NCI-H1092 (cell line): ENCODE results near the gene HTN3.
"Not testable (repeated sequence)": the region's sequence is repeated elsewhere in the genome, so short reads cannot be mapped to it uniquely, and the experiment has no call there.

Experiments used
- DNase-seq: peaks from one replicate; lab custom pipeline; 2025; lab: John Stamatoyannopoulos, UW

HTN3 gene

DNA sequence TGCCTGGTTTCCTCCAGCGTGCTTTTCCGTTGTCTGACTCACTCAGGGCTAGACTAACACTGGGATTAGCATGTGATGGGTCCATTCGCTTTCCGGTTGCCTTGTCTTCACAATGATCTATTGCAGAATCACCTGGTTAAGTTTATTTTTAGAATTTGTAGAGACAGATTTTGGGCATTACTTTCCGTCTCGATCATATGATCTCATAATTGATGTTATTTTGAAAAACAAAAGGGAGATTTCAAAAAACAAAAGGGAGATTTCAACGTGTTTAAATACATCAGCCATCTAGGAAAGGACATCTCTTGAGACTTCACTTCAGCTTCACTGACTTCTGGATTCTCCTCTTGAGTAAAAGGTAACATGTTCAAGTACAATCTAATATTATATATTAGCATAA lies at the start of gene HTN3:
Gene HTN3, plus strand, starts transcription at position 301 of the 400 bp plus-strand sequence. CDS start 2,282 bp downstream, outside the sequence.
- DNase-seq = not testable (repeated sequence)

DNA sequence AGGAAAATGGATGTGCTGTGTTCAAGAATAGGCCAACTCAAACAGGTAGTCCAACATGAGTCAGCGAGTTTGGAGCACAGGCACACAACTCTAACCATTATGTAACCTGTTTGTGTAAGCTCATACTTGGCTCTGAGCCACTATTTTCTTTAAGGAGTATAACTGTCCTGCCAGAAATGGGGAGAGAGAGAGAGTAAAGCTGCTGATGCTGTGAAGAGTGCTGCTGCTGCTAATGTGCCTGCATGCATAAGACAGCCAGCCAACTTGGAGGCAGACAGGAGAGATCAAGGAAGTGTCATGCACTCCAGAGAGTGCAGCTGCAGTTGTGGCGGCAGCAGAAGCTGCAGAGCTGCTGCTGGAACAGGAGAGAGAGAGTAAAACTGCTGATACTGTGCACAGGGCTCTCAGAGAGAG lies 44.2 kb upstream of the HTN3 start:
- no peak for DNase-seq

DNA sequence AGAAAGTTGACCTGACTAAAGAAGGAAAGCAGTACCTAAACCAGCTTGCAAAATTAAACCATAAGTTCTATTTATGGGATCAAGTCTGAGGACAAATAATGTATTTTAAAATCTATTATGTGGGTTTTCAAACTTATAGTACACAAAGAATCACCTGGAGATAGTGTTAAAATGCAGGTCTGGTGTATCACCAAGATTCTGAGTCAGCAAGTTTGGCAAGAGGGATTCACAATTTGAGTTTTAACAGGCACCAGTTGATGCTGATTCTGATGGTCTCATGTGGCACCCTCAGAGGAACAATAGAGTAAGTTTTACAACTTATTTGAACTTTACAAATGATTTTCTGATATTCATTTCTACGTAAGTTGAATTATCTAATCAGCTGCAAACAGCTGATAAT lies 41.6 kb upstream of the HTN3 start:
- DNase-seq = no peak

DNA sequence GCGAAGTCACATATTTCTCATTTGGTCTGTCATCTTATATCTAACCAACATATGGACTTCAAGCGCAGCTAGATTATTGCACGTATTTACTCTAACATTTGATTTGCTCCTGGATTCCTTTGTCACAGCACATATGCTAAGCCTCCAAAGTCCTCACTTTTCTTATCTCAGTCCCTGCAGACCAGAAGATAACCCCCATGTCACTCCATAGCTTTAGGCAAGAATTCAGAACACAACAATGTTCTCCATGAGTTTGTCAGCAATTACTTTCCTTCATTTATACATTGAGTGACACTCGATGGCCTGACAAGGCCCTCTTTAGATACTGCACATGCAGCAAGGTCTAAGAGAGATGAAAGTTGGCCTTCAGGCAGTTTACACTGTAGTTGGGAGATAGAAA lies 37.2 kb upstream of the HTN3 start:
- DNase-seq = no peak

DNA sequence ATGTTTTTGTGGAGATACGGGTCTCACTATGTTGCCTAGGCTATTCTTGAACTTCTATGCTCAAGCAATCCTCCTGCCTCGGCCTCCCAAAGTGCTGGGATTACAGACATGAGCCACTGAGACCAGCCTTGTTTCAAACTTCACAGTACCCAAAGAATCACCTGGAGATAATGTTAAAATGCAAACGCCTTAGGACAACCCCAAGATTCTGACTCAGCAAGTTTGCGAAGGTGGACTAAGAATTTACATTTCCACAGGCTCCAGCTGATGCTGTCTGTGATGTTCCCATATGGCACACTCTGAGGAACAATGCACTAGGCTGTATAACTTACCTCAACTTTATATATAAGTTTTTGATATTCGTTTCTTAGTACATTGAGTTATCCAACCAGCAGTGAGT lies 33.5 kb upstream of the HTN3 start:
- no peak for DNase-seq

DNA sequence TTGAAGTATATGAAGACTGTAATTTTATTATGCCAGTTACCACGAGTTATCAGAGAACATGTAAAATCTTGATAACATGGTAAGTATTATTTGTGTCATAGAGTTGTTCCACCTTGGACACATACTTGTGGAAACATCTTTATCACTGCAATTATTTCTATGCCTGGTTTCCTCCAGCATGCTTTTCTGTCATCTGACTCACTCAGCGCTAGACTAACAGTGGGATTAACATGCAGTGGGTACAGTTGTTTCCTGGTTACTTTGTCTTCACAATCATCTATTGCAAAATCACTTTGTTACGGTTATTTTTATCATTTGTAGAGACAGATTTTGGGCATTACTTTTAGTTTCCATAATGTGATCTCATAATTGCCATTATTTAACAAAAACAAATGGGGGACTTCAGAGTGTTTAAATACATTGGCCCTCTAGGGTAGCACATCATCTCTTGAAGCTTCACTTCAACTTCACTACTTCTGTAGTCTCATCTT lies 32.7 kb upstream of the HTN3 start, which contains the start of gene STATH:
Gene STATH, plus strand, starts transcription at position 441 of the 491 bp plus-strand sequence. CDS start 2,472 bp downstream, outside the sequence.
- no peak for DNase-seq

DNA sequence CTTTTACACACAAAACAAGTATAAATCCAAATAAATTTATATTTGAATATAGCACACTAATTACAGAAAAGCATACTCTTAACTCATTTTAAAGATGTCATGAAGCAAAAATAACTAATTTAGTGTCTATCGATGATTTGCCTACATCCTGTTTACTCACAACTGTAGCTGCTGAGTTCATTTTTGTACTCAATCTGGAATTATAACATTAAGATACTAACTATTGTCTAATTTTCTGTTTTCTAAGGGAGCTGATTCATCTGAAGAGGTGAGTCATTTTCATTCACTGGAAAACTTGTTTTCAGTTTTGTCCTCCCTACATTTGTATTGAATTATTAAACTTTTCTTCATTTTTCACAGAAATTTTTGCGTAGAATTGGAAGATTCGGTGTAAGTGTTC lies 28.8 kb upstream of the HTN3 start:
- DNase-seq = no peak

DNA sequence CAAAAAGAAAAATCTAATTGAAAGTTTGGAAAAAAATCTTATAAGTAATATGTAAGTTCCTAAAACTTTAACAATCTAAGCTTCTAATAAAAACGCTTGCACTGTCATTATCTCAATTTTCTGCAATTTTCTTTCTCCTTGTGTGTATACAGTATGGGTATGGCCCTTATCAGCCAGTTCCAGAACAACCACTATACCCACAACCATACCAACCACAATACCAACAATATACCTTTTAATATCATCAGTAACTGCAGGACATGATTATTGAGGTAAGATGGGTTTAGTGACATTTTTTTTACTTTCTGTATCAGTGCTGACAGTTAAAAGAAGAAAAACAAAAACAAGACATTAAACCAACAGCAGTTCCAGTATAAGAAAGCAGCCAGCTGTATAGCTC lies 27.5 kb upstream of the HTN3 start:
- no peak for DNase-seq

DNA sequence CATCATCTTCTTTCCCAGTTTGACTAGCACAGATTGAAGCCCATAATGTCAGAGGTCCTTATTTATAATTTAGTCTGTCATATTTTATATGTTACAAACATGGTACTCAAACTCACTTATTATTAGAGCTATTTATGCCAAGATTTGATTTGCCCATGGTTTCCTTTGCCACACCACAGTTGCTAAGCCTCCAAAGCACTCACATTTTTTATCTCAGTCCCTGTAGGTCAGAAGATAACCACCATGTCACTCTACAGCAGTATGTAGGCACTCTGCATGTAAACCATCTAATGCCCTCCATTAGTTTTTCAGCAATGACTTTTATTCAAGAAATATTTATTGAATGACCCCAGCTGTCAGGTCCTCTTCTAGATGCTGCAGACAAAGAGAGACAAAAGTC lies 25.8 kb upstream of the HTN3 start:
- DNase-seq = no peak

DNA sequence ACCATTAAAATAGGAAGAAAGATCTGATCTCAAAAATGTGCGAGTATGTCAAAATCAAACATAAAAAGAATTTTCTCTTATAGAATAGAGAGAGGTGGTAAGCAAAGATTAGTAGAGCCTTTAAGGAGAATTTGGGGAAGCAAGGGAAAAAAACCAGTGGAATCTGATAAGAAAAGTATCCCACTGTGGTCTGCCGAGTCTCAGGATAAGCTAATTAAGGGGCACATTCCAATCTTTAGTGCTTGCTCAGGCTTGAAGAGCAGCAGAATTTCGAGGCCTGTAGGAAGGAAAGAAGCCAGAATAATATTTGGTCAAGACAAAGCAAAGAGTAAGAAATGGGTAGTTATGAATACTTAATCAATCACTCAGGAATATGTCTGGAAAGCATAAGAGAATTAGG lies 19.5 kb upstream of the HTN3 start:
- no peak for DNase-seq

DNA sequence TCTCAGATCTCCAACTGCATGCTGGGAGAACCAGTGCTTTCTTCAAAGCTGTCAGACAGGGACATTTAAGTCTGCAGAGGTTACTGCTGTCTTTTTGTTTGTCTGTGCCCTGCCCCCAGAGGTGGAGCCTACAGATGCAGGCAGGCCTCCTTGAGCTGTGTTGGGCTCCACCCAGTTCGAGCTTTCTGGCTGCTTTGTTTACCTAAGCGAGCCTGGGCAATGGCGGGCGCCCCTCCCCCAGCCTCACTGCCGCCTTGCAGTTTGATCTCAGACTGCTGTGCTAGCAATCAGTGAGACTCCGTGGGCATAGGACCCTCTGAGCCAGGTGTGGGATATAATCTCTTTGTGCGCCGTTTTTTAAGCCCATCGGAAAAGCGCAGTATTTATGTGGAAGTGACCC lies 9.3 kb upstream of the HTN3 start:
- not testable (repeated sequence) for DNase-seq

DNA sequence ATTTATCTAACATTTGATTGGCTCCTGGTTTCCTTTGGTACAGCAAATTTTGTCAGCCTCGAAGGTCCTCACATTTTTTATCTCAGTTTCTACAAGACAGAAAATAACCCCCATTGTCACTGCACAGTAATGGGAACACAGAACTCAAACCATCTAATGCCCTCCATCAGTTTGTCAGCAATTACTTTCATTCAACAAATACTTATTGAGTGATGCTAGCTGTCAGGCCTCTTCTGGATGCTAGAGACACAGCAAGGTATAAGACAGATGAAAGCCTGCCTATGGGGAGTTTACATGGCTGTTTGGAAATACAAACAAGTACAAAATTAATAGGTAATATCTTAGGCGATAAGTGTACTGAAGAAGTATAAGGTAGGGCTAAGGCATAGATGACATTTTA lies 5.0 kb upstream of the HTN3 start:
- no peak for DNase-seq

DNA sequence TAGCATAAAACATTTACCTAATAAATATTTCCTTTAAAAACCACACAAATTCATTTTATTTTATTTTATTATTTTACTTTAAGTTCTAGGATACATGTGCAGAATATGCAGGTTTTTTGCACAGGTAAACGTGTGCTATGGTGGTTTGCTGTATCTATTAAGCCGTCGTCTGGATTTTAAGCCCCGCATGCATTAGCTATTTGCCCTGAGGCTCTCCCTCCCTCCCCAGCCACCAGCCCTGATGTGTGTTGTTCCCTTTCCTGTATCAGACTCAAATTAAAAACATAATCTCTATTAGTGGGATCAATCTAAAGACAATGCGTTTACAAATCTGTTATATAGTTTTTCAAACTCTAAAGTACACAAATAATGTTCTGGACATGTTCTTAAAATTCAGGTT lies 1.2 kb upstream of the HTN3 start:
- no peak for DNase-seq

DNA sequence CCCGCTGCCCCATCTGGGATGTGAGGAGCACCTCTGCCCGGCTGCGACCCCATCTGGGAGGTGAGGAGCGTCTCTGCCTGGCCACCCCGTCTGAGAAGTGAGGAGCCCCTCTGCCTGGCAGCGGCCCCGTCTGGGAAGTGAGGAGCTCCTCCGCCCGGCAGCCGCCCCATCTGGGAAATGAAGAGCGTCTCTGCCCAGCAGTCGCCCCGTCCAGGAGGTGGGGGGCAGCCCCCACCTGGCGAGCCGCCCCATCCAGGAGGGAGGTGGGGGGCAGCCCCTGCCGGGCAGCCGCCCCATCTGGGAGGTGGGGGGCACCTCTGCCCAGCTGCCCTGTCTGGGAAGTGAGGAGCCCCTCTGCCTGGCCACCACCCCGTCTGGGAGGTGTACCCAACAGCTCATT lies 9.3 kb downstream of the HTN3 start:
- not testable (repeated sequence) for DNase-seq

DNA sequence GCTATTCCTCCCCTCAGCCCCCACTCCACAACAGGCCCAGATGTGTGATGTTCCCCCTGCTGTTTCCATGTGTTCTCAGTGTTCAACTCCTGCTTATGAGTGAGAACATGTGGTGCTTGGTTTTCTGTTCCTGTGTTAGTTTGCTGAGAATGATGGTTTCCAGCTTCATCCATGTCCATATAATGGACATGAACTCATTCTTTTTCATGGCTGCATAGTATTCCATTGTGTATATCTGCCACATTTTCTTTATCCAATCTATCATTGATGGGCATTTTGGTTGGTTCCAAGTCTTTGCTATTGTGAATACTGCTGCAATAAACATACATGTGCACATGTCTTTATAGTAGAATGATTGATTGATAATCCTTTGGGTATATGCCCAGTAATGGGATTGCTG lies 11.7 kb downstream of the HTN3 start:
- DNase-seq = not testable (repeated sequence)

DNA sequence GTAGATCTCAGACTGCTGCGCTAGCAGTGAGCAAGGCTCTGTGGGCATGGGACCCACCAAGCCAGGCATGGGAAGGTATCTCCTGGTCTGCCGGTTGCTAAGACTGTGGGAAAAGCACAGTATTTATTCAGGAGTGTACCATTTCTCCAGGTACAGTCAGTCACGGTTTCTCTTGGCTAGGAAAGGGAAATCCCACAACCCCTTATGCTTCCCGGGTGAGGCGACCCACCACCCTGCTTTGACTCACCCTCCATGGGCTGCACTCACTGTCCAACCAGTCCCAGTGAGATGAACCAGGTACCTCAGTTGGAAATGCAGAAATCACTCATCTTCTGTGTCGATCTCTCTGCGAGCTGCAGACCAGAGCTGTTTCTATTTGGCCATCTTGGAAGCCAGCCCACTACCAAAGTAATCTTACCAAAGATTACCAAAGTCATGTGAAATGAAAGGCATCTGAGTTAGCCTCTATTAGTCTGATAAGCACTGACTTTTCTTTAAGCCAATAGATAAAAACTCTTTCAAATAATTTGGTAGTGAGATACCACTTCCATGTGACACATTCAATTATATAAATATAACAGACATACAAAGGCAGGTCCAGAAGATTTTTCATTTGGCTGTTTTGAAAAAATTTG lies 13.5 kb downstream of the HTN3 start:
- DNase-seq = no peak

DNA sequence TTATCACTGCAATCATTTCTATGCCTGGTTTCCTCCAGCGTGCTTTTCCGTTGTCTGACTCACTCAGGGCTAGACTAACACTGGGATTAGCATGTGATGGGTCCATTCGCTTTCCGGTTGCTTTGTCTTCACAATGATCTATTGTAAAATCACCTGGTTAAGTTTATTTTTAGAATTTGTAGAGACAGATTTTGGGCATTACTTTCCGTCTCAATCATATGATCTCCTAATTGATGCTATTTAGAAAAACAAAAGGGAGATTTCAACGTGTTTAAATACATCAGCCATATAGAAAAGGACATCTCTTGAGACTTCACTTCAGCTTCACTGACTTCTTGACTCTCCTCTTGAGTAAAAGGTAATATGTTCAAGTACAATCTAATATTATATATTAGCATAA lies 21.9 kb downstream of the HTN3 start, which contains the start of gene HTN1:
Gene HTN1, plus strand, starts transcription at position 301 of the 400 bp plus-strand sequence. CDS start 2,639 bp downstream, outside the sequence.
- not testable (repeated sequence) for DNase-seq

DNA sequence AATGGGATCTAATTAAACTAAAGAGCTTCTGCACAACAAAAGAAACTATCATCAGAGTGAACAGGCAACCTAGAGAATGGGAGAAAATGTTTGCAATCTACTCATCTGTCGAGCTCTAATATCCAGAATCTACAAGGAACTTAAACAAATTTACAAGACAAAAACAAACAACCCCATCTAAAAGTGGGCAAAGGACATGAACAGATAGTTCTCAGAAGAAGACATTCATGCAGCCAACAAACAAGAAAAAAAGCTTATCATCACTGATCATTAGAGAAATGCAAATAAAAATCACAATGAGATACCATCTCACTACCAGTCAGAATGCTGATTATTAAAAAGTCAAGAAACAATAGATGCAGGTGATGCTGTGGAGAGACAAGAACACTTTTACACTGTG lies 28.3 kb downstream of the HTN3 start:
- not testable (repeated sequence) for DNase-seq

DNA sequence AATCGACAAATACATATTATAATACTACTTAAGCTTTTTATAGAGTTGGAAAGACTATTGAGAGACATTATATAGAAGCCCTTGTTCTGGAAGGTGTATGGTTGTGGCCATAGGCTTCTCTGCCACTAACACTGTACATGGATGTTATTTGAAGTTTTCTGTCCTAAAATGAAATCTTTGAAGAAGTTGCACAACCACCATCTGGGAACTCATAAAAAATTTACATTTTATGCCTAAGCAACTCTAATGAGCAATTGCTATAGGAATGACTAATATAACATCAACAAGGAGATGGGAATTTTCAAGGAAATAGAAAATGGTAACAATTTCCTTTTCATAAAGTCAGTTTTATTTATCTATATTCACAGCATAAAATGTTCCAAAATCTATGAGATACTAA lies 29.4 kb downstream of the HTN3 start:
- no peak for DNase-seq

DNA sequence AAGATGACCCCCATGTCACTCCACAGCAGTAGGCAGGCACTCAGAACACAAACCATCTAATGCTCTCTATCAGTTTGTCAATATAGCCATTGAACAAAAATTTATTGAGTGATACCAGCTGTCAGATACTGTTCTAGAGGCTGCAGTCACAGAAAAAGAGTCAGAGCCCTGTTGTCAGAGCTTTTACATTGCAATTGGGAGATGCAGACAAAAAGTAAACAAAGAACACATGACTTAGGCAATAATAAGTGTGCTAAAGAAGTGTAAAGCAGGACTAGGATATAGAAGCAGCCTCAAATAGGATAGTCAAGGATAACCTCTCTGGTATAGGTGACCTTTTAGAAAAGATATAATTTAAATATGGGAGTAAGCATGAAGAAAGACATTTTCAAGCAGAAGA lies 30.9 kb downstream of the HTN3 start:
- no peak for DNase-seq

DNA sequence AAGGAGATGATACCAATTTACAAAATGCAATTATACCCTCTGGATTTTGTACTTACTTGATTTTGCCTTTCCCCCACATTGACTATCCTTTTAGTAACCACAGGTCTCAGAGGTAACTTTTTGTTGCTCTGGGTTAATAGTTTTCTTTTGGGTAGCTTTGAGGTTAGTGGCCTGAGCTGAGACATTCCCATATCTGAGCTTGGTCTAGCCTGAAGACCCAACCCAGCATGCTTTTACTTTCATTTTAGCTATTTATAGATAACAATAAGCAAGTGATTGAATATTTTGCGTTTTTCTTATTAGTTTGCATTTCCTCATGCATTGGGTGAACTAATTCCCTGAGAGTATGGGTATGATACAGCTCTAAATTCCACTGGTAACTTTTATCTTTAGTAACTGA lies 33.7 kb downstream of the HTN3 start:
- no peak for DNase-seq

DNA sequence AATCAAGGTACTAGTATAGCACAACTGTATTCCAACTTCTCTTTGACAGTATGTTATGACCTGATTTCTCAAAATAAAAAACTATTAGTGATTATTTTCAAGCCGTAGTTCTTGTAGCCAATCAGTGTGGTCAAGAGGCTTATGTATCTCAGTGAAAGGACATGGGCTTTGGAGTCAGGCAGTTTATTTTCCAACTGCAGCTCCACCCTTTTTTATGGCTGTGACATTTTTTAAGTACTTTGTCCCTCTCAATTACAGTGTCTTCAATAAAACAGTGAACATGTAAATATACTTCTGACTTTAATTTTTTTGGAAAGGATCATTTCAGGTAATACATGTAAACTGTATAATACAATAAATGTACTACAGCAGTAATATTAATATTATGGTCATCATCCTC lies 51.9 kb downstream of the HTN3 start:
- DNase-seq = no peak
